Activated CD4-positive, CD25-positive, alpha-beta regulatory T cell (primary cell): ENCODE measurements around the gene OXLD1.

ENCODE experiments used
- DNase-seq, 4 experiments: peaks; one replicate each; lab custom pipeline; 2025; lab: John Stamatoyannopoulos, UW

Gene OXLD1

DNA sequence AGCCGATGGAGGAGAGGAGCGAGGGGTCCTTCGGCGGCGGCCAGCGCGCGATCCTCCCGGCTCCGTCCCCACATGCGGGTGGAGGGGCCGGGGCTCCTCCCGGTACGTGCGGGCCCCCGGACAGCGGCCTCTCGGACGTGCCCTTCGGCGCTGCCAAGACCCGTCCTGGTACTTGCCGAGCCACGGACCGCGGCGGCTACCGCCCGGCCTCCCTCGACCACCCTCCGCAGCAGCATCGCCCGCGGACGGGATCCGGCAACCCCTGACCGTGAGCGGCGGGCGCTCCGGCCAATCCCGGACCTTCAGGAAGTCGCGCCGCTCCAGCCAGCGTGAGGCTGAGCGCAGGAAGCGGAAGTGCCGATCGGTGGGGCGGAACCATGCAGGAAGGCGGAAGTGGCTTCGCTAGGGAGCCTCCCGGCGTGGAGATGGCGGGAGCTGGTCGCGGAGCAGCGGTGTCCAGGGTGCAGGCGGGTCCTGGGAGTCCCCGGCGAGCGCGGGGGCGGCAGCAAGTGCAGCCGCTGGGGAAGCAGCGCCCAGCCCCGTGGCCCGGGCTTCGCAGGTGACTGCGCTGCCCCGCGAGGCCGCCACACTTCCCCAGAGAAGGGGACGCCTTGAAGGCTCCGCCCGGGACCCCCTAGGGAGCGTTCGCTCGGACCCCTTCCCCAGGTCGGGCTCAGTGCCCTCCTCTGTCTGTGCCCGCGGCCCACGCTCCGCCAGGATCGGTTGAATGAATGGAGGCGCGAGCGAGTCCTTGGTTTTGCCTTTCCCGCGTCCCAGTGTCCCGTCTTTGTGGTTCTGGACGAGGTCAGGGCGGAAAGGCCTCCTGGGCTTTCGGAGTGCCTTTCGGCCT is at the start of gene OXLD1, which contains the start of gene CCDC137:
TSS of gene OXLD1 (minus strand) at position 264 of the 850 bp plus-strand sequence. CDS start at position 236, 28 bp downstream.
TSS of gene CCDC137 (plus strand) at position 396 of the 850 bp plus-strand sequence. CDS start at position 426, 30 bp downstream.
- peak; percentile 80 to 92 (median 84) for DNase-seq

DNA sequence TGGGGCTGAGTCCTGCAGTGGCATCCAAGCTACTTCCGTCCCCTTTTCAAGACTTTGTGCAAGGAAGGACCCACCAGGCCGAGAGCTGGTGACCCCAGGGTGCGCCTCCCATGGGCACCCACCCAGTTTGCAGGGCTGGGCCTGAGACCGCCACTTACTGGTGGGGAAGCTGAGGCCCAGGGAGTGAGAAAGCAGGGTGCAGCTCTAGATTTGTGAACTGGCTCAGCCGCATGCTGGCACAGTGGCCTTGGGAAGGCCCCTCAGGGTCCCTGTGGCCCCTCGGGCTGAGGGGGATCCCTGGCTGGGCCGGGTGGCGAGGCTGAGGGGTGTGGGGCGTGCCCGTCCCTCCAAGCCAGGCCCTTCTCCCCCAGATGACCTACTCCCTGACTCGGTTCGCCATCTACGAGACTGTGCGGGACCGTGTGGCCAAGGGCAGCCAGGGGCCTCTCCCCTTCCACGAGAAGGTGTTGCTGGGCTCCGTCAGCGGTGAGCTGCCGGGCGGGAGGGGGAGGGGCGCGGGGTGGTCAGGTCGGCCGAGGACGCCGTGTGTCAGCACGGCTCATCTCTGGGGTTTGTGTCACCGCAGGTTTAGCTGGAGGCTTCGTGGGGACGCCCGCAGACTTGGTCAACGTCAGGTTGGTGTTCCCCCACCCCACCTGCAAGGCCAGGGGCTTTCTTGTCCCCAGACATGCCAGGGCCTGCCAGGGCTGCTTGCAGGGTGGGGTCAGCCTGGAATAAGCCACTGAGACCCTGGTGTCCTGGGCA is 48.9 kb upstream of the OXLD1 start:
- DNase-seq = no peak

GRCh38 chr17:81714412-81715106 is 48.2 kb upstream of the OXLD1 start:
- DNase-seq = no peak

GRCh38 chr17:81713556-81714411 is 47.4 kb upstream of the OXLD1 start:
- DNase-seq = no peak

- DNase-seq = no peak
Observed at GRCh38 chr17:81713004-81713555, 46.7 kb upstream of the OXLD1 start.

- DNase-seq = no peak
Observed at GRCh38 chr17:81712468-81713003, 46.1 kb upstream of the OXLD1 start.

DNA sequence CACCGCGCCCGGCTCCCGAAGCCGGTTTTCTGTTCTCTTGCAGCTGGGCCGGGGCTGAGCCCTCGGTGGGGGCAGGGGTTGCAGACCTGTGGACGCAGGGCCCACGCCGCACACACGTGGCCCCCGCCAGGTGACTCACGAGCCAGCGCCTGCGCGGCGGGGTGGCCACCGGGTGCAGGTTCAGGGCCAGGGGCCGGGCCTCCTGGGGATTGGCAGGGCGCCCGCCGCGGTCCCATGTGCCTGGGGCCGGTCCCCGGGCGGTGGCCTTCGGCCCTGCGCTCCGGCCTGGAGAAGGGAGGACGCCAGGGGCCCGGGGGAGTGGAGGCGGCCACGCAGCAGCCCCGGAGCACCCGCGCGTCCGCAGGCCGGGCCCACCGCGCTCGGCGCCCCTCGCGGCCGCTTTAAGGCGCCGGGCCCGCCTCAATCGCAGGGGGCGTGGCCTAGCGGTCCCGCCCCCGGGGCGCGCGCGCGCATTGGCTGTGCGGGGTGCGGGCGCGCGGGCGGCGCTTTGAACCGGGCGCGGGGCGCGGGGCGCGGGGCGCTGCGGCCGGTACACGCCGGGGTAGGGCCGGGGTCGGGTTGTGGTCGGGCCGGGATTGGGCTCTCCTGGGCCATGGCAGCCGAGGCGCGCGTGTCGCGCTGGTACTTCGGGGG is 45.5 kb upstream of the OXLD1 start, which contains the start of gene SLC25A10:
TSS of gene SLC25A10 (plus strand) at position 471 of the 654 bp plus-strand sequence. CDS start at position 614, 143 bp downstream.
- DNase-seq = peak; percentile 59 to 71 (median 64)

GRCh38 chr17:81710514-81711308 is 44.3 kb upstream of the OXLD1 start:
- no peak for DNase-seq

DNA sequence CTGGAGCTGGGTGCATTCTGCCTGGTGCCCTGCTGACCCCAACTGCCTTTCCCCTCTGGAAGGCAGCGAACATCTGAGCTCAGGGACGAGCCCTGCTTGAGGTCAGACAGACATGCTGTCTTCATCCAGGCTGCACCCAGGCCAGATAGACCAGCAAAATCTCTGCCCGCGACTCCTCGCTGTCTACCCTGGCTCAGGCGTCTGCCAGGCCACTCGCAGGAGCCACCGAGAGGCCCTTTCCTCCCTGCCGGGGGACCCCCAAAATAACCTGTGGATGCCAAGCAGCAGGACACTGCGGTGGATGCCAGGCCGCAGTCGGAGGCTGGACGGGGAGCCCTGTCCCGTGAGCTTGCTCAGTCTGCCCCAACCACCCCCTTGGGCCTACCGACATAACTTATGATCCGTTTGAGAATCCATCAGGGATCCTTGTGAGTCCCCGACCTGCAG is 42.4 kb upstream of the OXLD1 start:
- no peak for DNase-seq

DNA sequence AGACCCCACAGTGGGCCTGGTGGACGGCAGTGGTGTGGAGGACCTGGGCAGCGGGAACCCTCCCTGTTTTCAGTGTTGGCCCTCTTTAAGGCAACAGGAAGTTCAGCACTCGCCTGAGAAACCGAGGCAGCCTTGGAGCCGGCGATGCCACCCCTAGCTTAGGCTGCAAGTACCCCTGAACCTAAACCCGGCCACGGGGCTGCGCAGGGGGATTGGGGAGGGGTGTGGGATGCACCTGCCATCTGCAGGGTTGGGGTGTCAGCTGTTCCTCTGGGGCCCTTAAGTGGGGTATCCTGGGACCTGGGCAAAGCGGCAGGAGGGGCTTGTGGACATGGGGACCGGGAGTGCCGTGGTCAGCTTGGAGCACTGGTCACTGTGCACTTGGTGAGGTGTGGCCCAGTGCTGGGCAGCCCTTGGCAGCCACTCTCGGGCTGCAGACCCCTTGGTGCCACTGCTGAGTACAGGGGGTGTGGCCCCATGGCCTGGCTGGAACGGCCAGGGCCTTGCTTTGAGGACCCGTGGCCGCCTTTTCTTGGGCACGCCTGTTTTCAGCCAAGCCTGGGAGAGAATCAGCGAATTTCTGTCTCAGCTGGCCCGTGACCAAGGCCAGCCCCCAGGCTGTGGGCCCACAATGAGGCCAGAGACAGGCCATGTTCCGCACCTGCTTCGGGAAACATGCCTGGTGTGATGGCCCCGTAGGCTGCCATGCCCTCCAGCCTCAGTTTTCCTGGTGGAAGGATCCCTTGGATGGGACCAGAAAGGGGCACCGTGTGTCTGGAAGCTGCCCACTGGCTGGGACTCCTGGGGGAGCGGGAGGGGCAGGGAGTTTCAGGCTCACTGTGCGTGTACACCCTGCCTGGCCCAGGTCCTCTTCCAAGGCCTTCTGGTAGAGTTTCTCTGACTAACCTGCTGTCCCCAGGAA is 41.6 kb upstream of the OXLD1 start:
- DNase-seq = no peak

- DNase-seq = no peak
Observed at GRCh38 chr17:81706757-81707624, 40.6 kb upstream of the OXLD1 start.

DNA sequence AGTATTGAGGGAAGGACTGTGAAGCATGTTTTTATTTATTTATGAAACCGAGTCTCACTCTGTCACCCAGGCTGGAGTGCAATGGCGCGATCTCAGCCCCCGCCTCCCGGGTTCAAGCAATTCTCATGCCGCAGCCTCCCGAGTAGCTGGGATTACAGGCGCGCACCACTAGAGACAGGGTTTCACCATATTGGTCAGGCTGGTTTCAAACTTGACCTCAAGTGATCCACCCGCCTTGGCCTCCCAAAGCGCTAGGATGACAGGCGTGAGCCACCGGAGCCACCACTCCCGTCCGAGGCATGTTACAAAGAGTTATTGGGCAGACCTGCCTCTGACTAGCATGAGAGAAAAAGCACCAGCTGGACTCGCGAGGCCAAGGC is 39.8 kb upstream of the OXLD1 start:
- DNase-seq = no peak

- no peak for DNase-seq
Observed at GRCh38 chr17:81705518-81706231, 39.3 kb upstream of the OXLD1 start.

- DNase-seq = no peak
Observed at GRCh38 chr17:81703747-81704654, 37.6 kb upstream of the OXLD1 start.
